Endodermal cell (in vitro differentiated cells): ENCODE results near the gene LRRC2. TPM values are rescaled to one million over a fixed set of nuclear protein-coding genes. Genes with fewer than 3 reads are reported as not detected.

Source experiments
- DNase-seq: peaks from one replicate; pipeline ENCODE4 v3.0.0-alpha.2; 2017
- H3K27ac ChIP-seq: 2 replicates; pipeline ENCODE4 v1.5.1; 2013; ENCODE audit warnings: mild to moderate bottlenecking, low read depth, low read length, moderate library complexity
- H3K27me3 ChIP-seq: 2 replicates; pipeline ENCODE4 v1.6.1; 2013; ENCODE audit warnings: mild to moderate bottlenecking, low read length, moderate library complexity; ENCODE audit not compliant: insufficient read depth, control insufficient read depth, poor library complexity, severe bottlenecking
- H3K36me3 ChIP-seq: 2 replicates; pipeline ENCODE4 v1.7.0; 2013; ENCODE audit warnings: mild to moderate bottlenecking, low read length, moderate library complexity; ENCODE audit not compliant: control insufficient read depth, insufficient read depth
- H3K4me1 ChIP-seq: one replicate; pipeline ENCODE4 v1.7.0; 2013; ENCODE audit warnings: low read length; ENCODE audit not compliant: control insufficient read depth, insufficient read depth
- H3K4me3 ChIP-seq: 2 replicates; pipeline ENCODE4 v1.5.1; 2013; ENCODE audit warnings: mild to moderate bottlenecking, low read length, moderate library complexity
- H3K9ac ChIP-seq: 2 replicates; pipeline ENCODE4 v1.6.1; 2013; ENCODE audit warnings: mild to moderate bottlenecking, low read length, moderate library complexity; ENCODE audit not compliant: poor library complexity, severe bottlenecking; ENCODE audit errors: extremely low read depth
- H3K9me3 ChIP-seq: 2 replicates; pipeline ENCODE4 v1.6.1; 2013; ENCODE audit warnings: mild to moderate bottlenecking, low read length, moderate library complexity; ENCODE audit not compliant: control insufficient read depth
- H3K27ac Mint-ChIP-seq: 2 replicates; pipeline ENCODE4 v1.8.0; 2020; ENCODE audit warnings: mixed read lengths
- H3K27me3 Mint-ChIP-seq: 2 replicates; pipeline ENCODE4 v1.8.0; 2021; ENCODE audit warnings: mild to moderate bottlenecking, mixed read lengths; ENCODE audit not compliant: insufficient read depth
- H3K36me3 Mint-ChIP-seq: 2 replicates; pipeline ENCODE4 v1.8.0; 2020; ENCODE audit warnings: low read depth, mixed read lengths
- H3K4me1 Mint-ChIP-seq: 2 replicates; pipeline ENCODE4 v1.8.0; 2020; ENCODE audit warnings: mixed read lengths
- H3K4me3 Mint-ChIP-seq: 2 replicates; pipeline ENCODE4 v1.8.0; 2020; ENCODE audit warnings: mild to moderate bottlenecking, moderate library complexity, mixed read lengths
- H3K9me3 Mint-ChIP-seq: 2 replicates; pipeline ENCODE4 v1.8.0; 2020; ENCODE audit warnings: mild to moderate bottlenecking, mixed read lengths
- CTCF ChIP-seq: fragments of 200-600 bp; sonication (generic); conservative IDR thresholded peaks from 2 replicates; pipeline ENCODE4 v1.5.0; 2021; ENCODE audit warnings: antibody characterized with exemption, mild to moderate bottlenecking
- WGBS, 2 experiments: methylation state at CpG; one replicate each; pipeline versions ENCODE4 v1.1.5 to v1.1.7; 2013; ENCODE audit warnings: missing lambda C conversion rate in 2 of 2, mixed read lengths in 1 of 2; ENCODE audit not compliant: insufficient coverage in 1 of 2, insufficient read length in 1 of 2; 5-methylcytosine and 5-hydroxymethylcytosine counted together
- total RNA-seq, 2 donors: library from RNA; stranded (reverse); fragmentation: NEBNext Ultra II Directional in 1 of 2; extraction: Animal tissue kit (Norgen Biotek cat#: 25700) in 1 of 2; gene quantifications; 2 replicates in 1 of 2; 3 replicates in 1 of 2; pipeline ENCODE4 v1.2.1, GENCODE V29; 2021

Gene LRRC2
- total RNA-seq, 2 donors from 2014 or later, result 8.9 to 10.2 TPM

DNA sequence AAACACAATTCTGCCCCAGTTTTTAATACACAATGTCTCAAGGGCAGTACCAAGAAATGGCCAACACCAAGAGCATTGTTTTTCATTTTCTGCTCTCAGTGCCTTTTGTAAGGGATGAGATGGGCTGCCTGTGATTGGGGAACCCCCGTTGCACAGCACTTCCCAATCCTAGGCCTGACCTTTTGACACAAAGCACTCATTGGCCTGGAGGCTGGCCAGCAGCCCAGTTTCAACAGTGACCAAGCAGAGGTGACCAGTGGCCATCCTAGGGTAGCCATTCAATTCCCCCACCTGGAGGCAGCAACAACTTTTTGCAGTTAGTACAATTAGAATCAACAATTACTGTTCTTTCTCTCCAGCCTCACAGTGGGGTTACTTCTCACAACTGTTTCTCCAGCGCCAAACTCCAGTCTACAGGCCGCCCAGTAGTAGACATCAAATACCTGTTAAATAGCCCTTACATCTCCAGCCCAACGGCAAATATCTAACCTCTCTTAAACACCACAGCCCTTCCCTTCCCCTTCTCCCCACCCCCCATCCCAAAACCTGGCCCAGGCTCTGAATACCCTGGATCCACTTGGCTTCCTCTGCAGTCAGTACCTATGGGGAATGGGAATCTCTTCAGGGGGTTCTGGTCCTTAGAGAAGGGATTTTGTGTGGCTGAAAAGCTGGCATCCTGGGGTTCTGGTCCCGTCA lies 8.9 kb upstream of the LRRC2 start:
- Histone ChIP-seq H3K27me3 (no peaks in the 10 kb centered on the region), H3K27ac (peak overlapping the region; percentile 69), H3K9me3 (peaks cover 12% of the 10 kb centered on the region), H3K4me3 (peak overlapping the region; percentile 99), H3K36me3 (peaks cover 12% of the 10 kb centered on the region), H3K9ac (peak overlapping the region; percentile 99), H3K4me1 (peaks cover 6% of the 10 kb centered on the region)
- no peak for TF ChIP-seq CTCF
- Mint-ChIP-seq H3K27me3 (no peaks in the 10 kb centered on the region), H3K4me3 (peak overlapping the region; percentile 97), H3K9me3 (peaks cover 10% of the 10 kb centered on the region), H3K36me3 (peaks cover 21% of the 10 kb centered on the region), H3K27ac (peak overlapping the region; percentile 100), H3K4me1 (peaks cover 35% of the 10 kb centered on the region)
- 0 to 19% methylated on average over 3 to 5 of the region's 5 CpGs for WGBS, 2 experiments
- peak; percentile 94 for DNase-seq

- Mint-ChIP-seq H3K4me1 (peaks cover 35% of the 10 kb centered on the region), H3K9me3 (peaks cover 18% of the 10 kb centered on the region), H3K27ac (peak overlapping the region; percentile 100), H3K36me3 (peaks cover 20% of the 10 kb centered on the region), H3K4me3 (peak overlapping the region; percentile 97), H3K27me3 (no peaks in the 10 kb centered on the region)
- DNase-seq, result peak; percentile 93
- Histone ChIP-seq H3K27ac (peak overlapping the region; percentile 69), H3K9me3 (peaks cover 19% of the 10 kb centered on the region), H3K4me1 (peaks cover 6% of the 10 kb centered on the region), H3K27me3 (no peaks in the 10 kb centered on the region), H3K9ac (peak overlapping the region; percentile 99), H3K36me3 (peaks cover 5% of the 10 kb centered on the region), H3K4me3 (peak overlapping the region; percentile 99)
- 5 to 20% methylated on average over 1 to 2 of the region's 2 CpGs for WGBS, 2 experiments
- TF ChIP-seq CTCF, result no peak
These were observed 8.1 kb upstream of the LRRC2 start for GRCh38 chr3:46574243-46574646.

DNA sequence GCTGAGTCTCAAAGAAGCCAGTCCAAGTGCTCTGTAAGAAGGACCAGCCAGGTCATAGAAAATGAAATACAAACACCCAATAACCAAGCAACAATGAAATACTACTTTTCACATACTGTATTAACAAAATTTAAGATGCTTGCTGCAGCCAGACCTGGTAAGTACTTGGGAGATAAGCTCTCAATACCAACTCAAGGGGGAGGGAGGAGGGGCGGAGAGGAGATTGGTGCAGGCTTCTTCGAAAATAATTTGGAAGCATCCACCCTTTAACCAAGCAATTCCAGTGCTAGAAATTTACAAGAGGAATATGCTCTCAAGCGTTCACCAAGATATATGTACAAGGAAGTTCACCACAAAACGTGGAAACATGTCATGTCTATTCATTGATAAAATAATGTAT lies 7.6 kb upstream of the LRRC2 start:
- Mint-ChIP-seq H3K9me3 (peaks cover 20% of the 10 kb centered on the region), H3K4me1 (peaks cover 35% of the 10 kb centered on the region), H3K36me3 (peaks cover 15% of the 10 kb centered on the region), H3K4me3 (peak overlapping the region; percentile 97), H3K27ac (peak overlapping the region; percentile 100), H3K27me3 (no peaks in the 10 kb centered on the region)
- no peaks in the 10 kb centered on the region for H3K27me3 ChIP-seq
- peak overlapping the region; percentile 99 for H3K4me3 ChIP-seq
- peaks cover 6% of the 10 kb centered on the region for H3K4me1 ChIP-seq
- DNase-seq, result peak; percentile 75
- TF ChIP-seq CTCF, result no peak
- 0 to 14% methylated on average over 1 to 2 of the region's 4 CpGs for WGBS, 2 experiments
- H3K27ac ChIP-seq, result peak overlapping the region; percentile 30
- H3K9ac ChIP-seq, result peak overlapping the region; percentile 99
- no peaks in the 10 kb centered on the region for H3K36me3 ChIP-seq
- H3K9me3 ChIP-seq, result peaks cover 25% of the 10 kb centered on the region
